WTC11 (cell line): ENCODE measurements around the gene NT5DC4. TPM values are rescaled to one million over a fixed set of nuclear protein-coding genes. Genes with fewer than 3 reads are reported as not detected.

Experiments
- ATAC-seq: fragments of 200-7000 bp; cut with Tn5 transposase; 2 replicates; pipeline ENCODE4 v1.10.0; 2021; ENCODE audit warnings: mild to moderate bottlenecking, moderate library complexity
- CTCF ChIA-PET: fragments of 300-600 bp; sonication (Branson Sonifier 250); formaldehyde crosslinking; loops from one replicate; lab custom pipeline; 2021; ENCODE audit warnings: antibody characterized with exemption; lab: Charles Lee
- POLR2A ChIA-PET: fragments of 350-600 bp; sonication (Branson Sonifier 250); formaldehyde crosslinking; loops from one replicate; lab custom pipeline; 2021; ENCODE audit warnings: antibody characterized with exemption; lab: Charles Lee
- DNase-seq: peaks from one replicate; pipeline ENCODE4 v3.0.0; 2021; ENCODE audit warnings: low spot score
- H3K27ac Mint-ChIP-seq: 2 replicates; pipeline ENCODE4 v1.8.0; 2021; ENCODE audit warnings: mixed read lengths
- H3K27me3 Mint-ChIP-seq: 2 replicates; pipeline ENCODE4 v1.8.0; 2021; ENCODE audit warnings: low read depth, mild to moderate bottlenecking, moderate library complexity, mixed read lengths
- H3K36me3 Mint-ChIP-seq: 2 replicates; pipeline ENCODE4 v1.8.0; 2021; ENCODE audit warnings: mixed read lengths
- H3K4me1 Mint-ChIP-seq: 2 replicates; pipeline ENCODE4 v1.8.0; 2022; ENCODE audit warnings: mixed read lengths
- H3K4me3 Mint-ChIP-seq: 2 replicates; pipeline ENCODE4 v1.8.0; 2021; ENCODE audit warnings: mild to moderate bottlenecking, moderate library complexity, mixed read lengths
- H3K9me3 Mint-ChIP-seq: 2 replicates; pipeline ENCODE4 v1.8.0; 2021; ENCODE audit warnings: mixed read lengths
- ATF2 ChIP-seq: sonication (generic); formaldehyde crosslinking; IDR thresholded peaks from 2 replicates; pipeline ENCODE4 v1.8.1; 2022; ENCODE audit warnings: low read depth, missing genetic modification reagents, borderline replicate concordance
- CBFB ChIP-seq: sonication (generic); formaldehyde crosslinking; IDR thresholded peaks from 2 replicates; pipeline ENCODE4 v1.8.1; 2022; ENCODE audit warnings: mild to moderate bottlenecking, low read depth, missing genetic modification reagents
- CREB1 ChIP-seq: sonication (generic); formaldehyde crosslinking; IDR thresholded peaks from 2 replicates; pipeline ENCODE4 v1.8.0; 2023; ENCODE audit warnings: mild to moderate bottlenecking, missing genetic modification reagents
- CREM ChIP-seq: sonication (generic); formaldehyde crosslinking; IDR thresholded peaks from 2 replicates; pipeline ENCODE4 v1.8.1; 2022; ENCODE audit warnings: mild to moderate bottlenecking, missing genetic modification reagents, moderate library complexity
- E2F5 ChIP-seq: sonication (generic); formaldehyde crosslinking; IDR thresholded peaks from 2 replicates; pipeline ENCODE4 v1.8.1; 2022; ENCODE audit warnings: mild to moderate bottlenecking, moderate library complexity, missing genetic modification reagents
- ELF4 ChIP-seq: sonication (generic); formaldehyde crosslinking; IDR thresholded peaks from 2 replicates; pipeline ENCODE4 v1.8.1; 2022; ENCODE audit warnings: low read depth, mild to moderate bottlenecking, moderate library complexity, missing genetic modification reagents
- EMX1 ChIP-seq: fragments of 250-450 bp; sonication (Bioruptor Pico); IDR thresholded peaks from 2 replicates; pipeline ENCODE4 v1.8.0; 2021; ENCODE audit warnings: mild to moderate bottlenecking
- ETV6 ChIP-seq: sonication (generic); formaldehyde crosslinking; IDR thresholded peaks from 2 replicates; pipeline ENCODE4 v1.8.1; 2022; ENCODE audit warnings: mild to moderate bottlenecking, missing genetic modification reagents
- FOXJ3 ChIP-seq: sonication (generic); formaldehyde crosslinking; IDR thresholded peaks from 2 replicates; pipeline ENCODE4 v1.9.0; 2021; ENCODE audit warnings: missing genetic modification reagents, mild to moderate bottlenecking, borderline replicate concordance
- FOXK1 ChIP-seq: sonication (generic); formaldehyde crosslinking; IDR thresholded peaks from 2 replicates; pipeline ENCODE4 v1.8.0; 2022; ENCODE audit warnings: mild to moderate bottlenecking, moderate library complexity, missing genetic modification reagents
- FOXP4 ChIP-seq: sonication (generic); formaldehyde crosslinking; IDR thresholded peaks from 2 replicates; pipeline ENCODE4 v1.8.0; 2022; ENCODE audit warnings: mild to moderate bottlenecking, missing genetic modification reagents
- GRHL2 ChIP-seq: fragments of 250-450 bp; sonication (Bioruptor Pico); IDR thresholded peaks from 2 replicates; pipeline ENCODE4 v1.8.0; 2022; ENCODE audit warnings: mild to moderate bottlenecking, moderate library complexity; ENCODE audit not compliant: insufficient replicate concordance, severe bottlenecking
- HMGA2 ChIP-seq: fragments of 250-450 bp; sonication (Bioruptor Pico); IDR thresholded peaks from 2 replicates; pipeline ENCODE4 v1.4.0; 2021; ENCODE audit warnings: mild to moderate bottlenecking, moderate library complexity
- IRF2 ChIP-seq: sonication (generic); formaldehyde crosslinking; IDR thresholded peaks from 2 replicates; pipeline ENCODE4 v1.8.0; 2022; ENCODE audit warnings: low read depth, missing genetic modification reagents, borderline replicate concordance
- JUN ChIP-seq: sonication (generic); formaldehyde crosslinking; IDR thresholded peaks from 2 replicates; pipeline ENCODE4 v1.8.0; 2023; ENCODE audit warnings: mild to moderate bottlenecking, missing genetic modification reagents
- MLX ChIP-seq: sonication (generic); formaldehyde crosslinking; IDR thresholded peaks from 2 replicates; pipeline ENCODE4 v1.8.1; 2023; ENCODE audit warnings: mild to moderate bottlenecking, missing genetic modification reagents, moderate library complexity
- MYBL2 ChIP-seq: sonication (generic); formaldehyde crosslinking; IDR thresholded peaks from 2 replicates; pipeline ENCODE4 v1.8.1; 2023; ENCODE audit warnings: mild to moderate bottlenecking, moderate library complexity, missing genetic modification reagents
- NFATC4 ChIP-seq: fragments of 250-450 bp; sonication (Bioruptor Pico); IDR thresholded peaks from 2 replicates; pipeline ENCODE4 v1.9.0; 2021; ENCODE audit warnings: mild to moderate bottlenecking
- RORB ChIP-seq: fragments of 250-450 bp; sonication (Bioruptor Pico); IDR thresholded peaks from 2 replicates; pipeline ENCODE4 v1.9.0; 2021; ENCODE audit warnings: mild to moderate bottlenecking
- TCF7 ChIP-seq: sonication (generic); formaldehyde crosslinking; IDR thresholded peaks from 2 replicates; pipeline ENCODE4 v1.8.0; 2022; ENCODE audit warnings: mild to moderate bottlenecking, low read depth, missing genetic modification reagents, moderate library complexity
- TP53 ChIP-seq: sonication (generic); formaldehyde crosslinking; IDR thresholded peaks from 2 replicates; pipeline ENCODE4 v1.8.1; 2023; ENCODE audit warnings: mild to moderate bottlenecking, missing genetic modification reagents
- ZBTB21 ChIP-seq: sonication (generic); formaldehyde crosslinking; IDR thresholded peaks from 2 replicates; pipeline ENCODE4 v1.8.1; 2023; ENCODE audit warnings: mild to moderate bottlenecking, missing genetic modification reagents, borderline replicate concordance
- ZNF121 ChIP-seq: sonication (generic); formaldehyde crosslinking; IDR thresholded peaks from 2 replicates; pipeline ENCODE4 v1.8.0; 2023; ENCODE audit warnings: missing genetic modification reagents
- ZNF416 ChIP-seq: fragments of 250-450 bp; sonication (Bioruptor Pico); IDR thresholded peaks from 2 replicates; pipeline ENCODE4 v1.9.0; 2021; ENCODE audit warnings: mild to moderate bottlenecking, inconsistent platforms
- ZNF671 ChIP-seq: fragments of 250-450 bp; sonication (Bioruptor Pico); IDR thresholded peaks from 2 replicates; pipeline ENCODE4 v1.8.0; 2021; ENCODE audit warnings: mild to moderate bottlenecking
- total RNA-seq: library from RNA; stranded (reverse); gene quantifications from 3 replicates; pipeline ENCODE4 v1.2.3, GENCODE V29; 2021
- TF ChIP-seq, protein P1 (sequence below): fragments of 250-450 bp; sonication (Bioruptor Pico); IDR thresholded peaks from 2 replicates; pipeline ENCODE4 v1.9.0; 2021; ENCODE audit warnings: mild to moderate bottlenecking, borderline replicate concordance
- TF ChIP-seq, protein P2 (sequence below): fragments of 250-450 bp; sonication (Bioruptor Pico); IDR thresholded peaks from 2 replicates; pipeline ENCODE4 v1.9.0; 2021; ENCODE audit warnings: mild to moderate bottlenecking
- TF ChIP-seq, protein P3 (sequence below): sonication (generic); formaldehyde crosslinking; IDR thresholded peaks from 2 replicates; pipeline ENCODE4 v1.8.1; 2022; ENCODE audit warnings: mild to moderate bottlenecking, missing genetic modification reagents, moderate library complexity, borderline replicate concordance

Gene NT5DC4
- total RNA-seq, 1 experiment from 2014 or later: not detected

DNA sequence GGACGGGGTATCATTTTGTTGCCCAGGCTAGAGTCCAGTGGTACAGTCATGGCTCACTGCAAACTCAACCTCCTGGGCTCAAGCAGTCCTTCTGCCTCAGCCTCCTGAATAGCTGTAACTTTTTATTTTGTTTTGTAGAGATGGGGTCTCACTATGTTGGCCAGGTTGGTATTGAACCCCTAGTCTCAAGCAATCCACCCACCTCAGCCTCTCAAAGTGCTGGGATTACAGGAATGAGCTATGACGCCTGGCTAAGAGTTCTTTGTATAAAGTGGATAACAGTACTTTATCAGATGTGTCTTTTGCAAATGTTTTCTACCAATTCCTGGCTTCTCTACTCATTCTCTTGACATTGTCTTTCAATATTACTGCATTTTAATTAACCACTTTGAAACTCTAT is 17.1 kb upstream of the NT5DC4 start:
- Mint-ChIP-seq H3K4me3 (no peak overlapping the region), H3K27me3 (peaks cover 6% of the 10 kb centered on the region; the same call in 1 of the 2 replicates), H3K27ac (no peak overlapping the region), H3K4me1 (no peaks in the 10 kb centered on the region), H3K9me3 (no peaks in the 10 kb centered on the region), H3K36me3 (no peaks in the 10 kb centered on the region)
- TF ChIP-seq FOXK1 (CRISPR knock-in tag): no peak
- TF ChIP-seq FOXJ3: no peak
- TF ChIP-seq, protein P1, sequence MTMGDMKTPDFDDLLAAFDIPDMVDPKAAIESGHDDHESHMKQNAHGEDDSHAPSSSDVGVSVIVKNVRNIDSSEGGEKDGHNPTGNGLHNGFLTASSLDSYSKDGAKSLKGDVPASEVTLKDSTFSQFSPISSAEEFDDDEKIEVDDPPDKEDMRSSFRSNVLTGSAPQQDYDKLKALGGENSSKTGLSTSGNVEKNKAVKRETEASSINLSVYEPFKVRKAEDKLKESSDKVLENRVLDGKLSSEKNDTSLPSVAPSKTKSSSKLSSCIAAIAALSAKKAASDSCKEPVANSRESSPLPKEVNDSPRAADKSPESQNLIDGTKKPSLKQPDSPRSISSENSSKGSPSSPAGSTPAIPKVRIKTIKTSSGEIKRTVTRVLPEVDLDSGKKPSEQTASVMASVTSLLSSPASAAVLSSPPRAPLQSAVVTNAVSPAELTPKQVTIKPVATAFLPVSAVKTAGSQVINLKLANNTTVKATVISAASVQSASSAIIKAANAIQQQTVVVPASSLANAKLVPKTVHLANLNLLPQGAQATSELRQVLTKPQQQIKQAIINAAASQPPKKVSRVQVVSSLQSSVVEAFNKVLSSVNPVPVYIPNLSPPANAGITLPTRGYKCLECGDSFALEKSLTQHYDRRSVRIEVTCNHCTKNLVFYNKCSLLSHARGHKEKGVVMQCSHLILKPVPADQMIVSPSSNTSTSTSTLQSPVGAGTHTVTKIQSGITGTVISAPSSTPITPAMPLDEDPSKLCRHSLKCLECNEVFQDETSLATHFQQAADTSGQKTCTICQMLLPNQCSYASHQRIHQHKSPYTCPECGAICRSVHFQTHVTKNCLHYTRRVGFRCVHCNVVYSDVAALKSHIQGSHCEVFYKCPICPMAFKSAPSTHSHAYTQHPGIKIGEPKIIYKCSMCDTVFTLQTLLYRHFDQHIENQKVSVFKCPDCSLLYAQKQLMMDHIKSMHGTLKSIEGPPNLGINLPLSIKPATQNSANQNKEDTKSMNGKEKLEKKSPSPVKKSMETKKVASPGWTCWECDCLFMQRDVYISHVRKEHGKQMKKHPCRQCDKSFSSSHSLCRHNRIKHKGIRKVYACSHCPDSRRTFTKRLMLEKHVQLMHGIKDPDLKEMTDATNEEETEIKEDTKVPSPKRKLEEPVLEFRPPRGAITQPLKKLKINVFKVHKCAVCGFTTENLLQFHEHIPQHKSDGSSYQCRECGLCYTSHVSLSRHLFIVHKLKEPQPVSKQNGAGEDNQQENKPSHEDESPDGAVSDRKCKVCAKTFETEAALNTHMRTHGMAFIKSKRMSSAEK (CRISPR knock-in tag): no peak
- no peak for TF ChIP-seq ELF4 (CRISPR knock-in tag)
- no peak for TF ChIP-seq EMX1 (CRISPR knock-in tag)
- TF ChIP-seq CREB1: no peak
- no peak for TF ChIP-seq IRF2 (CRISPR knock-in tag)
- no peak for TF ChIP-seq NFATC4
- TF ChIP-seq ZNF121 (CRISPR knock-in tag): no peak
- TF ChIP-seq CBFB (CRISPR knock-in tag): no peak
- TF ChIP-seq ZNF671 (CRISPR knock-in tag): no peak
- no peak for TF ChIP-seq MYBL2
- no peak for TF ChIP-seq MLX (CRISPR knock-in tag)
- TF ChIP-seq ATF2: no peak
- no peak for TF ChIP-seq HMGA2
- TF ChIP-seq, protein P2, sequence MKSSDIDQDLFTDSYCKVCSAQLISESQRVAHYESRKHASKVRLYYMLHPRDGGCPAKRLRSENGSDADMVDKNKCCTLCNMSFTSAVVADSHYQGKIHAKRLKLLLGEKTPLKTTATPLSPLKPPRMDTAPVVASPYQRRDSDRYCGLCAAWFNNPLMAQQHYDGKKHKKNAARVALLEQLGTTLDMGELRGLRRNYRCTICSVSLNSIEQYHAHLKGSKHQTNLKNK (CRISPR knock-in tag): no peak
- TF ChIP-seq, protein P3, sequence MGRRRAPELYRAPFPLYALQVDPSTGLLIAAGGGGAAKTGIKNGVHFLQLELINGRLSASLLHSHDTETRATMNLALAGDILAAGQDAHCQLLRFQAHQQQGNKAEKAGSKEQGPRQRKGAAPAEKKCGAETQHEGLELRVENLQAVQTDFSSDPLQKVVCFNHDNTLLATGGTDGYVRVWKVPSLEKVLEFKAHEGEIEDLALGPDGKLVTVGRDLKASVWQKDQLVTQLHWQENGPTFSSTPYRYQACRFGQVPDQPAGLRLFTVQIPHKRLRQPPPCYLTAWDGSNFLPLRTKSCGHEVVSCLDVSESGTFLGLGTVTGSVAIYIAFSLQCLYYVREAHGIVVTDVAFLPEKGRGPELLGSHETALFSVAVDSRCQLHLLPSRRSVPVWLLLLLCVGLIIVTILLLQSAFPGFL (CRISPR knock-in tag): no peak
- TF ChIP-seq TCF7: no peak
- no peak for TF ChIP-seq RORB (CRISPR knock-in tag)
- no peak for TF ChIP-seq ZBTB21
- CTCF ChIA-PET: no interaction called here
- DNase-seq (no peak), ATAC-seq (no peak)
- POLR2A ChIA-PET: no interaction called here

- no peaks in the 10 kb centered on the region for H3K9me3 Mint-ChIP-seq
- POLR2A ChIA-PET: no interaction called here
- peaks cover 4% of the 10 kb centered on the region; the same call in 1 of the 2 replicates for H3K27me3 Mint-ChIP-seq
- H3K36me3 Mint-ChIP-seq: no peaks in the 10 kb centered on the region
- CTCF ChIA-PET: interaction anchor here (1.6 kb wide), 1 partner anchor 60 kb away, joined by 4 read pairs; the partner anchor contains the start of gene SLC20A1
- ATAC-seq: no peak
- H3K27ac Mint-ChIP-seq: no peak overlapping the region
- H3K4me1 Mint-ChIP-seq: no peaks in the 10 kb centered on the region
- H3K4me3 Mint-ChIP-seq: no peak overlapping the region
- DNase-seq: no peak
- TF ChIP-seq ZNF121 (CRISPR knock-in tag) (no peak), CBFB (CRISPR knock-in tag) (no peak), MYBL2 (no peak), FOXP4 (CRISPR knock-in tag) (no peak), HMGA2 (no peak), JUN (CRISPR knock-in tag) (no peak), GRHL2 (CRISPR knock-in tag) (no peak), E2F5 (CRISPR knock-in tag) (no peak), ZNF416 (CRISPR knock-in tag) (no peak), ELF4 (CRISPR knock-in tag) (no peak), TP53 (no peak), CREM (no peak), ETV6 (CRISPR knock-in tag) (no peak)
Measured at GRCh38 chr2:112705575-112705974, 15.2 kb upstream of the NT5DC4 start.
